ENCODE measurements around the gene UBAP1L. TPM values are rescaled to one million over a fixed set of nuclear protein-coding genes. Genes with fewer than 3 reads are reported as not detected.

Gene UBAP1L
- total RNA-seq, 2 donors from 2014 or later: 5.2 to 6.3 TPM

GRCh38 chr15:65062726-65063125 lies 52.3 kb downstream of the UBAP1L start:
- no peaks in the 10 kb centered on the region for H3K36me3 Mint-ChIP-seq (ENCODE audit: insufficient read depth in 2 of 2)
- no peaks in the 10 kb centered on the region for H3K9me3 Mint-ChIP-seq
- no peak overlapping the region for H3K4me3 Mint-ChIP-seq
- DNase-seq (no peak), ATAC-seq (replicated peaks in 1 of 2) (no peak)
- H3K27me3 Mint-ChIP-seq (ENCODE audit: low read depth): peaks cover 27% of the 10 kb centered on the region
- no peaks in the 10 kb centered on the region for H3K4me1 Mint-ChIP-seq (ENCODE audit: low read depth)
- H3K27ac Mint-ChIP-seq: no peak overlapping the region

GRCh38 chr15:65062061-65062460 lies 52.9 kb downstream of the UBAP1L start:
- H3K9me3 Mint-ChIP-seq: no peaks in the 10 kb centered on the region
- H3K36me3 Mint-ChIP-seq (ENCODE audit: insufficient read depth in 2 of 2): no peaks in the 10 kb centered on the region
- H3K4me3 Mint-ChIP-seq: no peak overlapping the region
- no peak for DNase-seq
- H3K4me1 Mint-ChIP-seq (ENCODE audit: low read depth): no peaks in the 10 kb centered on the region
- no peak overlapping the region for H3K27ac Mint-ChIP-seq
- H3K27me3 Mint-ChIP-seq (ENCODE audit: low read depth): peaks cover 21% of the 10 kb centered on the region
- no peak for ATAC-seq (replicated peaks in 1 of 2)

GRCh38 chr15:65060641-65061397 lies 54.2 kb downstream of the UBAP1L start:
- Mint-ChIP-seq H3K27ac (no peak overlapping the region), H3K9me3 (no peaks in the 10 kb centered on the region), H3K36me3 (ENCODE audit: insufficient read depth in 2 of 2) (no peaks in the 10 kb centered on the region), H3K4me1 (ENCODE audit: low read depth) (no peaks in the 10 kb centered on the region), H3K27me3 (ENCODE audit: low read depth) (peaks cover 9% of the 10 kb centered on the region), H3K4me3 (no peak overlapping the region)
- ATAC-seq (replicated peaks in 1 of 2) (no peak), DNase-seq (no peak)

- Mint-ChIP-seq H3K27ac (no peak overlapping the region), H3K36me3 (ENCODE audit: insufficient read depth in 2 of 2) (no peaks in the 10 kb centered on the region), H3K4me1 (ENCODE audit: low read depth) (no peaks in the 10 kb centered on the region), H3K27me3 (ENCODE audit: low read depth) (peaks cover 1% of the 10 kb centered on the region), H3K9me3 (no peaks in the 10 kb centered on the region), H3K4me3 (no peak overlapping the region)
- DNase-seq (no peak), ATAC-seq (replicated peaks in 1 of 2) (no peak)
Observed at GRCh38 chr15:65059931-65060596, 54.9 kb downstream of the UBAP1L start.

DNA sequence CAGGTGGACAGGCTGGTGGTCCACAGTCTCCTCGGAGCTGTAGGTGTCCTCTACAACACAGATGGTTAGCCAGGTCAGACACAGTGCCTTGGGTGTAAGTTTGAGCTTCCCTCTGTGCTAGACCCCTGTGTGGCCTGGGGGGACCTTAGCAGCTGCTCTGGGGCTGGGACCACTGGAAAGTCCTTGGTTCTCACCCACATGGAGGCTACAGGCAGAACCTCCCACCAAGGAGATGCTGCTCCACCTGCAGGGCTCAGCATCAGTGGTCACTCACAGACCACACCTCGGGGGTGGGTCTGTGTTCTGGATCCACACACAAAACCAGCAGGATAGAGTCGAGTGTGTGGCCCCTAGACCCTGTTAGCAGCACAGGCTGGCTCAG lies 55.6 kb downstream of the UBAP1L start:
- Mint-ChIP-seq H3K27ac (no peak overlapping the region), H3K36me3 (ENCODE audit: insufficient read depth in 2 of 2) (no peaks in the 10 kb centered on the region), H3K27me3 (ENCODE audit: low read depth) (no peaks in the 10 kb centered on the region), H3K9me3 (no peaks in the 10 kb centered on the region), H3K4me1 (ENCODE audit: low read depth) (no peaks in the 10 kb centered on the region), H3K4me3 (no peak overlapping the region)
- DNase-seq (no peak), ATAC-seq (replicated peaks in 1 of 2) (no peak)

- no peaks in the 10 kb centered on the region for H3K36me3 Mint-ChIP-seq (ENCODE audit: insufficient read depth in 2 of 2)
- DNase-seq (no peak), ATAC-seq (replicated peaks in 1 of 2) (no peak)
- no peak overlapping the region for H3K4me3 Mint-ChIP-seq
- no peaks in the 10 kb centered on the region for H3K9me3 Mint-ChIP-seq
- H3K27ac Mint-ChIP-seq: no peak overlapping the region
- H3K4me1 Mint-ChIP-seq (ENCODE audit: low read depth): no peaks in the 10 kb centered on the region
- no peaks in the 10 kb centered on the region for H3K27me3 Mint-ChIP-seq (ENCODE audit: low read depth)
Observed at GRCh38 chr15:65058394-65059368, 56.3 kb downstream of the UBAP1L start.

- no peak overlapping the region for H3K27ac Mint-ChIP-seq
- H3K27me3 Mint-ChIP-seq (ENCODE audit: low read depth): no peaks in the 10 kb centered on the region
- no peaks in the 10 kb centered on the region for H3K36me3 Mint-ChIP-seq (ENCODE audit: insufficient read depth in 2 of 2)
- H3K4me3 Mint-ChIP-seq: no peak overlapping the region
- no peaks in the 10 kb centered on the region for H3K9me3 Mint-ChIP-seq
- ATAC-seq (replicated peaks in 1 of 2) (no peak), DNase-seq (no peak)
- H3K4me1 Mint-ChIP-seq (ENCODE audit: low read depth): no peaks in the 10 kb centered on the region
Observed at GRCh38 chr15:65057549-65057940, 57.5 kb downstream of the UBAP1L start.

DNA sequence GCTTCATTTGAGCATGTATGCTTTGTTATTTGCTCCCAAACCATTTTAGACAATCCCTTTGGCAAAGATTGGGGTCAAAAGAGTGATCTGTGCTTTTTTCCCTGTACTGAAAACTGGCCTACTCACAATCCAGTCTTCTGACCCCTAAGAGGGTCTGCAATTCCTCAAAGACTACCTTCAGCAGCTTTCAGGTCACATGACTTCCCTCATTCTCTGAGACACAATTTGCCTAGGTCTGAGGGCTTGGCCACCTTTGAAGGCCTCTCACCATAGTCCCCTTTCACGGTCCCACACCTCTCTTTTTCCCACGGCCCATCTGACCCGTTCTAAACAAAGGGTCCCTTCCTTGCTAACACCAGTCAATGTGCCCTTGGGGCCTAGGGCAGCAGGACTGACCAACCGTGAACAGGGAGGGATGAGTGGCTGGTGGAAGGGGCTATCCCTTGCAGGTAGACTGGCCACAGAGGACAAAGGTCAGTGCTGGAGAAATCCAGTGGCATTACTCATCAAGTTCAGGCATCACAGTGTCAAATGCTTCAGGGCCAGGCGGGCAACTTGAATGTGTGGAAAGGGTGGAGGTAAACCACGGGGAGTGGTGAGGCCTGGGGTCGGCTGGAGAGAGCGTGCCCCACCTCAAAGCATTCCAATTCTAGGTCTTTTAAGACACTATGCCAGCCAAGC lies 58.0 kb downstream of the UBAP1L start:
- H3K27me3 Mint-ChIP-seq (ENCODE audit: low read depth): no peaks in the 10 kb centered on the region
- ATAC-seq (replicated peaks in 1 of 2): no peak
- DNase-seq: no peak
- no peaks in the 10 kb centered on the region for H3K9me3 Mint-ChIP-seq
- no peak overlapping the region for H3K27ac Mint-ChIP-seq
- no peaks in the 10 kb centered on the region for H3K36me3 Mint-ChIP-seq (ENCODE audit: insufficient read depth in 2 of 2)
- no peak overlapping the region for H3K4me3 Mint-ChIP-seq
- no peaks in the 10 kb centered on the region for H3K4me1 Mint-ChIP-seq (ENCODE audit: low read depth)

GRCh38 chr15:65056106-65056505 lies 58.9 kb downstream of the UBAP1L start:
- no peak overlapping the region for H3K27ac Mint-ChIP-seq
- H3K4me1 Mint-ChIP-seq (ENCODE audit: low read depth): no peaks in the 10 kb centered on the region
- no peaks in the 10 kb centered on the region for H3K9me3 Mint-ChIP-seq
- no peaks in the 10 kb centered on the region for H3K36me3 Mint-ChIP-seq (ENCODE audit: insufficient read depth in 2 of 2)
- no peak for ATAC-seq (replicated peaks in 1 of 2)
- no peaks in the 10 kb centered on the region for H3K27me3 Mint-ChIP-seq (ENCODE audit: low read depth)
- no peak for DNase-seq
- no peak overlapping the region for H3K4me3 Mint-ChIP-seq

GRCh38 chr15:65055201-65055870 lies 59.7 kb downstream of the UBAP1L start:
- no peak overlapping the region for H3K27ac Mint-ChIP-seq

GRCh38 chr15:65054333-65055200 lies 60.4 kb downstream of the UBAP1L start:
- Mint-ChIP-seq H3K9me3 (no peaks in the 10 kb centered on the region), H3K4me1 (ENCODE audit: low read depth) (peaks cover 9% of the 10 kb centered on the region), H3K27ac (no peak overlapping the region), H3K36me3 (ENCODE audit: insufficient read depth in 2 of 2) (no peaks in the 10 kb centered on the region), H3K27me3 (ENCODE audit: low read depth) (no peaks in the 10 kb centered on the region), H3K4me3 (no peak overlapping the region)
- DNase-seq (peak; percentile 65 to 68), ATAC-seq (replicated peaks in 1 of 2) (peak; percentile 52 to 54)

More at GRCh38 chr15:65055201-65055870, 59.7 kb downstream of the UBAP1L start:
- H3K4me3 Mint-ChIP-seq: no peak overlapping the region
- no peaks in the 10 kb centered on the region for H3K36me3 Mint-ChIP-seq (ENCODE audit: insufficient read depth in 2 of 2)
- H3K27me3 Mint-ChIP-seq (ENCODE audit: low read depth): no peaks in the 10 kb centered on the region
- H3K9me3 Mint-ChIP-seq: no peaks in the 10 kb centered on the region
- ATAC-seq (replicated peaks in 1 of 2) (no peak), DNase-seq (no peak)
- H3K4me1 Mint-ChIP-seq (ENCODE audit: low read depth): peaks cover 1% of the 10 kb centered on the region
